ENCODE data around the gene FAM120A. TPM values are rescaled to one million over a fixed set of nuclear protein-coding genes. Genes with fewer than 3 reads are reported as not detected.
A peak's percentile ranks its signal among the peaks of the same experiment; 100 is the strongest.

The FAM120A gene
- total RNA-seq, 1 donor from 2014 or later = 109 TPM

- intact Hi-C loops (cut with DNase I) = no loop called here
- ATAC-seq = no peak
- no peak for TF ChIP-seq CTCF (IDR thresholded peaks at IDR 0.05)
- Histone ChIP-seq H3K4me1 (peaks cover 12% of the 10 kb centered on the region), H3K27me3 (no peaks in the 10 kb centered on the region), H3K4me3 (no peak overlapping the region), H3K36me3 (peaks cover 28% of the 10 kb centered on the region), H3K27ac (no peak overlapping the region), H3K9me3 (no peaks in the 10 kb centered on the region)
- DNase-seq = no peak
Observed at GRCh38 chr9:93486268-93486667, 34.8 kb downstream of the FAM120A start.

- H3K36me3 ChIP-seq = peaks cover 28% of the 10 kb centered on the region
- intact Hi-C loops (cut with DNase I) = no loop called here
- H3K27ac ChIP-seq = no peak overlapping the region
- H3K9me3 ChIP-seq = no peaks in the 10 kb centered on the region
- no peak overlapping the region for H3K4me3 ChIP-seq
- no peak for TF ChIP-seq CTCF (IDR thresholded peaks at IDR 0.05)
- no peaks in the 10 kb centered on the region for H3K27me3 ChIP-seq
- H3K4me1 ChIP-seq = peaks cover 15% of the 10 kb centered on the region
- DNase-seq (no peak), ATAC-seq (no peak)
Observed at GRCh38 chr9:93488244-93488643, 36.8 kb downstream of the FAM120A start.

GRCh38 chr9:93491593-93492232 lies 40.2 kb downstream of the FAM120A start:
- Histone ChIP-seq H3K27ac (no peak overlapping the region), H3K9me3 (no peaks in the 10 kb centered on the region), H3K4me1 (peaks cover 15% of the 10 kb centered on the region), H3K27me3 (no peaks in the 10 kb centered on the region), H3K36me3 (peaks cover 29% of the 10 kb centered on the region), H3K4me3 (no peak overlapping the region)
- DNase-seq (no peak), ATAC-seq (no peak)
- no peak for TF ChIP-seq CTCF (IDR thresholded peaks at IDR 0.05)
- intact Hi-C loops (cut with DNase I) = no loop called here

GRCh38 chr9:93492327-93492726 lies 40.8 kb downstream of the FAM120A start:
- intact Hi-C loops (cut with DNase I) = no loop called here
- no peak for ATAC-seq

GRCh38 chr9:93493949-93494348 lies 42.5 kb downstream of the FAM120A start:
- intact Hi-C loops (cut with DNase I) = no loop called here
- peaks cover 15% of the 10 kb centered on the region for H3K4me1 ChIP-seq
- no peaks in the 10 kb centered on the region for H3K9me3 ChIP-seq
- H3K36me3 ChIP-seq = peaks cover 47% of the 10 kb centered on the region
- no peak for TF ChIP-seq CTCF (IDR thresholded peaks at IDR 0.05)
- H3K27ac ChIP-seq = no peak overlapping the region
- ATAC-seq = no peak
- no peaks in the 10 kb centered on the region for H3K27me3 ChIP-seq
- peak; percentile 22 for DNase-seq
- no peak overlapping the region for H3K4me3 ChIP-seq

More at GRCh38 chr9:93492327-93492726, 40.8 kb downstream of the FAM120A start:
- no peaks in the 10 kb centered on the region for H3K9me3 ChIP-seq
- peaks cover 15% of the 10 kb centered on the region for H3K4me1 ChIP-seq
- no peaks in the 10 kb centered on the region for H3K27me3 ChIP-seq
- no peak overlapping the region for H3K4me3 ChIP-seq
- no peak overlapping the region for H3K27ac ChIP-seq
- DNase-seq = peak; percentile 10
- TF ChIP-seq CTCF (IDR thresholded peaks at IDR 0.05) = no peak
- peaks cover 36% of the 10 kb centered on the region for H3K36me3 ChIP-seq

GRCh38 chr9:93496285-93496684 lies 44.8 kb downstream of the FAM120A start:
- no peaks in the 10 kb centered on the region for H3K9me3 ChIP-seq
- ATAC-seq (no peak), DNase-seq (no peak)
- TF ChIP-seq CTCF (IDR thresholded peaks at IDR 0.05) = no peak
- H3K27me3 ChIP-seq = no peaks in the 10 kb centered on the region
- H3K36me3 ChIP-seq = peaks cover 58% of the 10 kb centered on the region
- no peak overlapping the region for H3K27ac ChIP-seq
- H3K4me1 ChIP-seq = peaks cover 11% of the 10 kb centered on the region
- no peak overlapping the region for H3K4me3 ChIP-seq
- intact Hi-C loops (cut with DNase I) = no loop called here

All from upper lobe of right lung (tissue), 1 donor.